ENCODE measurements around the gene TCP10L.
A peak's percentile ranks its signal among the peaks of the same experiment; 100 is the strongest.
"Not testable (repeated sequence)": the region's sequence is repeated elsewhere in the genome, so short reads cannot be mapped to it uniquely, and the experiment has no call there.

TCP10L gene
- 0.67 to 0.70 reads per million in 2 donors for total RNA-seq

- DNase-seq, result no peak
These were observed at the start of gene TCP10L for GRCh38 chr21:32585042-32585710. Gene TCP10L (minus strand): TSS chr21:32585523. CDS start chr21:32584304, 1,219 bp downstream.

DNA sequence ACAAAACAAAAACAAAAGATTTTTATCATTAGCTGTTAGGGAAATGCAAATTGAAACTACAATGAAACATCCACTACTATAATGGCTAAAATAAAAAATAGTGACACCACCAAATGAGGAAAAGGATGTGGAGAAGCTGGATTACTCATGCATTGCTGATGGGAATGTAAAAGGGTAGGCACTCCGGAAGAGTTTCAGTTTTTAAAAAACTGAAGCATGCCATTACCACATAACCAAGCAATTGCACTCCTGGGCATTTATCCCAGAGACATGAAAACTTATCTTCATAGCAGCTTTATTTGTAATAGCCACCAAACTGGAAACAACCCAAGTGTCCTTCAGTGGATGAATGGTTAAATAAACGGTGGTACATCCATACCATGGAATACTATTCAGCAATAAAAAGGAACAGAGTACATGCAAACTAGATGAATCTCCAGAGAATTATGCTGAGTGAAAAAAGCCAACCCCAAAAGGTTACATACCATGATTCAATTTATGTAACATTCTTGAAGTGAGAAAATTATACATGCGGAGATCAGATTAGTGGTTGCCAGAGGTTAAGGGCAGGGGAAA is 41.4 kb upstream of the TCP10L start:
- no peak for DNase-seq

GRCh38 chr21:32618218-32618617 is 32.9 kb upstream of the TCP10L start:
- DNase-seq, result not testable (repeated sequence)

GRCh38 chr21:32613436-32614043 is 28.2 kb upstream of the TCP10L start:
- no peak for DNase-seq

- no peak for DNase-seq
These were observed 27.6 kb upstream of the TCP10L start for GRCh38 chr21:32612999-32613337.

GRCh38 chr21:32612075-32612998 is 27.0 kb upstream of the TCP10L start, which contains the start of gene CFAP298:
Gene CFAP298 (minus strand): TSS chr21:32612377. CDS start chr21:32612243, 134 bp downstream.
- peak; percentile 73 for DNase-seq

DNA sequence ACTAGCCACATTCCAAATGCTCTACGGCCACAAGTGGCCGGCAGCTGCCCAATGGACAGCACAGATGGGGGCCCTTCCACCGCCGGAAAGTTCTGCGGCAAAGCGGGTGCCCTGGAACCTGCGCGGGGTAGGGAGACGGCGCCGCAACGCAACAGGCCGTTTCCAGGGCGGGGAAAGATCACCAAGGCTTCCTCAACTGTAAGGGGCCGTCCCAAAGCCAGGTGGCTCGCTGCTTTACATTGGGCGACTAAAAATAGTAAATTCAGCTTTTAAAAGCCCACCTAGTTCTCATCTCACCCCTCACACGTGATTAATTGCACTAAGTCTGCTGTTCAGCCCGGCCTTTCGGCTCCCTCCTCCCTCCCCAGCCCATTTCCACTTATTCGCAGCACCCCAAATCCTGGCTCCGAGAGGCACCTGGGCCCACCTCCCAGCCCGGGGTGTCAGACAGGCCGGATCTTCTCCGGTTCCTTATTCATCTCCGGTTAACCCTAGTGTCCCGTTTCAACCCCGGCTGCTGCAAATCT is 26.2 kb upstream of the TCP10L start:
- peak; percentile 17 for DNase-seq

DNA sequence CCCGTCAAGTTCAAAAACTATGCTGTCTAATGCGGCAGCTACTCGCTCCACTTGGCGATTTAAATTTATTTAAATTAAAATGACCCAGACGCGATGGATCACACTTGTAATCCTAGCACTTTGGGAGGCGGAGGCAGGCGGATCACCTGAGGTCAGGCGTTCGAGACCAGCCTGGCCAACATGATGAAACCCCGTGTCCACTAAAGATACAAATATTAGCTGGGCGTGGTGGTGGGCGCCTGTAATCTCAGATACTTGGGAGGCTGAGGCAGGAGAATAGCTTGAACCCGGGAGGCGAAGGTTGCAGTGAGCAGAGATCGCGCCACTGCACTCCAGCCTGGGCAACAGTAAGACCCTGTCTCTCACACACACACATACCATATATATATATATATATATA is 25.6 kb upstream of the TCP10L start:
- not testable (repeated sequence) for DNase-seq

GRCh38 chr21:32608851-32609250 is 23.5 kb upstream of the TCP10L start:
- no peak for DNase-seq

- no peak for DNase-seq
These were observed 20.1 kb upstream of the TCP10L start for GRCh38 chr21:32605469-32605868.

DNA sequence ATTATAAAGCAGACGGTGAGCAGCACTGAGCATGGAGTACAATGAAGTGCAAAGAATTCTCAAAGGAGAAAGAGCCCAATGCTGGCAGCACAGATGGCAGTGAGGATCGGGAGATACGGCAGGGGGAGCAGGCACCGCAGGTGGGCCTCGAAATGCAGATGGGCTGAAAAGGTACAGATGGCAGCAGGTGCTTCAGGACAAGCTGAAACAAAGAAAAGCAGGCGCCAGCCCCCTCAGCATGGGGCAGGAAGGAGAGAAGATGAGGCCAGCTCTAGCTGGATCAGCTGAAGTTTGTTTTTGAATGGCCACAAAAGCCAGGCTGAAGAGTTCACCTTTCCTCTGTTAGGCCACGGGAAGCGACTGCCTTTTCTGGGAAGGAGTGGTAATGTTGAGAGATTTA is 19.1 kb upstream of the TCP10L start:
- no peak for DNase-seq

GRCh38 chr21:32603131-32603530 is 17.8 kb upstream of the TCP10L start:
- no peak for DNase-seq

- no peak for DNase-seq
These were observed 16.8 kb upstream of the TCP10L start for GRCh38 chr21:32602099-32602498.

- no peak for DNase-seq
These were observed 14.2 kb upstream of the TCP10L start for GRCh38 chr21:32599526-32599925.

GRCh38 chr21:32599091-32599490 is 13.8 kb upstream of the TCP10L start:
- DNase-seq, result no peak

- DNase-seq, result no peak
These were observed 11.9 kb upstream of the TCP10L start for GRCh38 chr21:32597205-32597604.

DNA sequence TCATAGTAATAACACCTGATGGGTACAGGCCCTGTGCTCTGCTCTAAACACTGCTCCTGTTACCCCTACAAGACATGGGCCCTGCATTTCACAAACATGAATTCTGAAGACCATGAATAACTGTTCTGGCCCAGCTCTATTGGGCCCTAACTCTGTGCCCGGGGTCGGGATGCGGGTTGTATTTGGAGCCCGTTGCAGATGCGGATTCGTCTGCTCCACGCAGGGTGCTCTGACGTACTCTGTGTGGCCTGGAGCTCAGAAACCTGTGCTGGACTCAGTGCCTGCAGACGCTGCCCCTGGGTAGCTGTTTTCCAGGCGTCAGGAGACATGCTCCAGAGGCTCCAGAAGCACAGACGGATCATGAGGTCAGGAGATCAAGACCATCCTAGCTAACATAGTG is 10.1 kb upstream of the TCP10L start:
- DNase-seq, result no peak

GRCh38 chr21:32593690-32594089 is 8.4 kb upstream of the TCP10L start:
- no peak for DNase-seq

DNA sequence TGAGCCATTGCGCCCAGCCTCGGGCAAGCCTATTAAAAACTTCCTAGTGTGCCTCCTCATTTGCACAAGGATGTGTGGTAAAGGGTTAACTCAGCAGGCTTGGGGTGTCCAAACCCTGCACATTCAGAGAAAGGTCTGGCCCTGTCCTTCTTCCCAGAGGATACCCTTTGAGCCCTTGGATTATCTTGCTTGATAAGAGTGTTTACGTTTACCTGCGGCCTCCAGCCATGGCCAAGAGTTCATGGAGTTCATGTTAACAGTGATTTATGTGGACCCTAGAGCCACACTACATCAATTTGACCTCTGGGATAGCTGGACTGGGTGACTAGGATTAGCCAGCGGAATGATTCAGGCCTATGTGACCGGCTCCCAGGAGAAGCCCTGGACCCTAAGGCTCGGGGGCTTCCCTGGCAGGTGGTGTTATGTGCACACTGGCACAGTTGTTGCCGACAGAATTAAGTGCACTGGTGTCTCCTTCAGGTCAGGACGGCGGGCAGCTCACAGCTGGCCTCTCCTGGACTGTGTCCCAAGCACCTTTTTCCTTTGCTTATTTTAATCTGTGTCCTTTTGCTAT is 7.7 kb upstream of the TCP10L start:
- no peak for DNase-seq

GRCh38 chr21:32590130-32590529 is 4.8 kb upstream of the TCP10L start:
- DNase-seq, result no peak

DNA sequence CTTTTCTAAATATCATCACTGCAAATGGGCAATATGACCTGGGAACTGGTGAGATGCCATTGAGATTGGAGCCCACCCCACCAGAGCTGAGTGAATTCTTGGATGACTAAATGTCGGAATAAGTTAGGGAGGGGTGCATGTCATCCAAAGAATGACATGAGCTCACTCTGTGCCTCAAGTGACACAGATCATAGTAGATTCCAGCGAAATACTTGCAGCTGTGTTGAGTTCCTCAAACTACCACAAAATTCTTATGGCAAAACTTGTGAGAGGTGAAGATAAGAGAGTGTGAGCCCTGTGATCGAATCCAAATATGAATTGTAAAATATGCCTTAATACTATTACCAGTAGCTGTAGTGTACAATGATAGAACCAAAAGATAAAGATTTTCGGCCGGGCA is 2.3 kb upstream of the TCP10L start:
- no peak for DNase-seq

DNA sequence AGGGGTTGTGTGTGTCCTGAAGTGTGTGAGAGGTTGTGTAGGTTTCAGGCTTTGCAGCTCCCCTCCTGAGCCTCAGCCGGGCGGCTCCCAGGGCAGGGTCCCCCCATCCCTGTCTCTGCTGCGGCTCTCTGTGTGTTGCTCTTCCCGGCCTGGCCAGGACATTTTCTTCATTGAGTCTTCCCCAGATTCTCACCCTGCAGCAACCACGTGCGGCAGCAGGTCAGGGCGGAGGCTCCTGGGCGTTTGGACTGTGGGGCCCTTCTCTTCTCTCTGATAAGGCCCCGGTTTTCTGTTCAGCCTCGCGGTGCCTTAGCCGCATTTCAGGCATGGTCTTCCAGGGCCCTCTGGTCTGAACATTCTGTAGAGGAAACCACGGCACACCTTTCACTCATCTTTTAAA is 1.8 kb upstream of the TCP10L start:
- DNase-seq, result no peak

GRCh38 chr21:32585970-32586369 is 647 bp upstream of the TCP10L start:
- DNase-seq, result no peak

All from activated gamma-delta T cell (primary cell).